Effector memory CD4-positive, alpha-beta T cell (primary cell): ENCODE data around the gene HLA-DPA1.
"Not testable (repeated sequence)": the region's sequence is repeated elsewhere in the genome, so short reads cannot be mapped to it uniquely, and the experiment has no call there.

Experiments
- DNase-seq, 3 donors: peaks; one replicate each; pipeline ENCODE4 v3.0.0-alpha.2; 2020
- H3K27ac ChIP-seq: 2 replicates; pipeline ENCODE4 v1.7.0; 2013; ENCODE audit warnings: mild to moderate bottlenecking, low read length, moderate library complexity; ENCODE audit not compliant: insufficient read depth, poor library complexity, severe bottlenecking
- H3K27me3 ChIP-seq: replicated peaks from 2 replicates; pipeline ENCODE4 v1.7.0; 2013; ENCODE audit warnings: mild to moderate bottlenecking, low read length; ENCODE audit not compliant: insufficient read depth, control insufficient read depth, poor library complexity, severe bottlenecking
- H3K36me3 ChIP-seq: 2 replicates; pipeline ENCODE4 v1.7.0; 2013; ENCODE audit warnings: mild to moderate bottlenecking, low read length, moderate library complexity; ENCODE audit not compliant: control insufficient read depth, insufficient read depth
- H3K4me1 ChIP-seq: 2 replicates; pipeline ENCODE4 v1.7.0; 2013; ENCODE audit warnings: low read length, mild to moderate bottlenecking; ENCODE audit not compliant: control insufficient read depth, insufficient read depth, poor library complexity, severe bottlenecking
- H3K4me3 ChIP-seq: 2 replicates; pipeline ENCODE4 v1.7.0; 2013; ENCODE audit warnings: low read length, low read depth, mild to moderate bottlenecking; ENCODE audit not compliant: insufficient read depth, poor library complexity, severe bottlenecking
- H3K9me3 ChIP-seq: 2 replicates; pipeline ENCODE4 v1.7.0; 2013; ENCODE audit warnings: mild to moderate bottlenecking, low read length, moderate library complexity; ENCODE audit not compliant: control insufficient read depth

HLA-DPA1 gene

GRCh38 chr6:33066917-33067521, 6.4 kb downstream of the HLA-DPA1 start:
- Histone ChIP-seq H3K4me3 (no peak overlapping the region), H3K27ac (no peak overlapping the region), H3K4me1 (no peaks in the 10 kb centered on the region), H3K9me3 (no peaks in the 10 kb centered on the region), H3K27me3 (no peaks in the 10 kb centered on the region), H3K36me3 (no peaks in the 10 kb centered on the region)
- no peak for DNase-seq

GRCh38 chr6:33065312-33065711, 8.1 kb downstream of the HLA-DPA1 start:
- Histone ChIP-seq H3K9me3 (no peaks in the 10 kb centered on the region), H3K4me3 (no peak overlapping the region), H3K27me3 (no peaks in the 10 kb centered on the region), H3K36me3 (no peaks in the 10 kb centered on the region), H3K27ac (no peak overlapping the region), H3K4me1 (no peaks in the 10 kb centered on the region)
- DNase-seq, result no peak

GRCh38 chr6:33064723-33065122, 8.7 kb downstream of the HLA-DPA1 start:
- H3K27me3 ChIP-seq, result no peaks in the 10 kb centered on the region
- no peak overlapping the region for H3K4me3 ChIP-seq
- no peaks in the 10 kb centered on the region for H3K9me3 ChIP-seq
- no peak overlapping the region for H3K27ac ChIP-seq
- H3K36me3 ChIP-seq, result no peaks in the 10 kb centered on the region
- no peaks in the 10 kb centered on the region for H3K4me1 ChIP-seq
- no peak for DNase-seq

- DNase-seq, H3K4me1 ChIP-seq, H3K36me3 ChIP-seq, H3K9me3 ChIP-seq, H3K4me3 ChIP-seq, H3K27ac ChIP-seq, H3K27me3 ChIP-seq: not testable (repeated sequence)
Measured at GRCh38 chr6:33063435-33063834, 10.0 kb downstream of the HLA-DPA1 start.

- Histone ChIP-seq H3K9me3 (no peaks in the 10 kb centered on the region), H3K36me3 (no peaks in the 10 kb centered on the region), H3K27me3 (no peaks in the 10 kb centered on the region), H3K4me3 (no peak overlapping the region), H3K27ac (no peak overlapping the region), H3K4me1 (no peaks in the 10 kb centered on the region)
- DNase-seq, result no peak
Measured at GRCh38 chr6:33061987-33062386, 11.5 kb downstream of the HLA-DPA1 start.

- no peaks in the 10 kb centered on the region for H3K36me3 ChIP-seq
- no peak overlapping the region for H3K27ac ChIP-seq
- H3K27me3 ChIP-seq, result no peaks in the 10 kb centered on the region
- no peaks in the 10 kb centered on the region for H3K4me1 ChIP-seq
- H3K4me3 ChIP-seq, result no peak overlapping the region
- H3K9me3 ChIP-seq, result no peaks in the 10 kb centered on the region
- no peak for DNase-seq
Measured at GRCh38 chr6:33057222-33058150, 16.0 kb downstream of the HLA-DPA1 start.

- Histone ChIP-seq H3K9me3 (no peaks in the 10 kb centered on the region), H3K4me1 (no peaks in the 10 kb centered on the region), H3K27me3 (no peaks in the 10 kb centered on the region), H3K27ac (no peak overlapping the region), H3K36me3 (no peaks in the 10 kb centered on the region), H3K4me3 (no peak overlapping the region)
- no peak for DNase-seq
Measured at GRCh38 chr6:33053230-33053629, 20.2 kb downstream of the HLA-DPA1 start.

GRCh38 chr6:33052627-33053026, 20.8 kb downstream of the HLA-DPA1 start:
- no peaks in the 10 kb centered on the region for H3K4me1 ChIP-seq
- no peaks in the 10 kb centered on the region for H3K27me3 ChIP-seq
- H3K27ac ChIP-seq, result no peak overlapping the region
- H3K4me3 ChIP-seq, result no peak overlapping the region
- H3K36me3 ChIP-seq, result no peaks in the 10 kb centered on the region
- no peaks in the 10 kb centered on the region for H3K9me3 ChIP-seq
- DNase-seq, result no peak

GRCh38 chr6:33050014-33050810, 23.2 kb downstream of the HLA-DPA1 start:
- H3K9me3 ChIP-seq, result no peaks in the 10 kb centered on the region
- H3K36me3 ChIP-seq, result no peaks in the 10 kb centered on the region
- DNase-seq, result no peak
- peaks cover 5% of the 10 kb centered on the region for H3K27me3 ChIP-seq
- H3K27ac ChIP-seq, result no peak overlapping the region
- no peak overlapping the region for H3K4me3 ChIP-seq
- no peaks in the 10 kb centered on the region for H3K4me1 ChIP-seq
